ENCODE results near the gene MAN2B2.

GRCh38 chr4:6562931-6563901 lies 11.8 kb upstream of the MAN2B2 start:
- TF ChIP-seq POLR2A (IDR thresholded peaks at IDR 0.05) (no peak), CTCF (IDR thresholded peaks at IDR 0.05) (no peak), POLR2AphosphoS5 (IDR thresholded peaks at IDR 0.05) (no peak)
